ENCODE data around the gene PDE3B.
A peak's percentile ranks its signal among the peaks of the same experiment; 100 is the strongest.

The PDE3B gene

DNA sequence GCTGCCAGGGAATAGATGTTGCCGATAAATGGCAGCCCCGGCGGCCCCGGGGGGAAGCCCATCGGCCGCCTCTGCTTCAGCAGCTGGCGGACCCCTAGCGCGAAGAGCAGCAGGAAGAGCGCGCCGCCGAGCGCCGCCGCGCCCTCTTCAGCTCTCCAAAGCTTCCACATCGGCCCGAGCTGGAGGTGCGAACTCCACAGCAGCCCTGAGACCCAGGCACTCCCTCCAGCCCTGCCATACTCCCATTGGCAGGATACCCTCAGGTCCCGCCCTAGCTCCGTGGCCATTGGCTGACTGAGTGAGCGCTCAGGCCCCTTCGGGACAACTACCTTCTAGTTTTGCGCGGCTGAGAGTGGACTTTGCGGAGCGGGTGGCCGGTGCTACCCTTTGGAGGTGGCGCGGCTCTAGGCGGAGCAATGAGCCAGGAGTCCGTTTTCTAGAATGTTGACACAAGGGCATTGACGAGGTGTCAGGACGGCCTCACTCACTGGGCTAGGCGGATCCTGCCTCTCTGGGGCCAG is 248.5 kb downstream of the PDE3B start, which contains the start of gene CYP2R1:
CYP2R1 (minus strand) TSS at position 196 of the 521 bp plus-strand sequence; CDS start at position 170, 26 bp downstream.
- Histone ChIP-seq H3K4me1 (no peaks in the 10 kb centered on the region), H3K4me3 (ENCODE audit: low read depth, low read length) (peak within 1 kb of the TSS; percentile 71), H3K9me3 (no peaks in the 10 kb centered on the region), H3K36me3 (no peaks in the 10 kb centered on the region), H3K27me3 (no peaks in the 10 kb centered on the region)
- TF ChIP-seq, protein P1, sequence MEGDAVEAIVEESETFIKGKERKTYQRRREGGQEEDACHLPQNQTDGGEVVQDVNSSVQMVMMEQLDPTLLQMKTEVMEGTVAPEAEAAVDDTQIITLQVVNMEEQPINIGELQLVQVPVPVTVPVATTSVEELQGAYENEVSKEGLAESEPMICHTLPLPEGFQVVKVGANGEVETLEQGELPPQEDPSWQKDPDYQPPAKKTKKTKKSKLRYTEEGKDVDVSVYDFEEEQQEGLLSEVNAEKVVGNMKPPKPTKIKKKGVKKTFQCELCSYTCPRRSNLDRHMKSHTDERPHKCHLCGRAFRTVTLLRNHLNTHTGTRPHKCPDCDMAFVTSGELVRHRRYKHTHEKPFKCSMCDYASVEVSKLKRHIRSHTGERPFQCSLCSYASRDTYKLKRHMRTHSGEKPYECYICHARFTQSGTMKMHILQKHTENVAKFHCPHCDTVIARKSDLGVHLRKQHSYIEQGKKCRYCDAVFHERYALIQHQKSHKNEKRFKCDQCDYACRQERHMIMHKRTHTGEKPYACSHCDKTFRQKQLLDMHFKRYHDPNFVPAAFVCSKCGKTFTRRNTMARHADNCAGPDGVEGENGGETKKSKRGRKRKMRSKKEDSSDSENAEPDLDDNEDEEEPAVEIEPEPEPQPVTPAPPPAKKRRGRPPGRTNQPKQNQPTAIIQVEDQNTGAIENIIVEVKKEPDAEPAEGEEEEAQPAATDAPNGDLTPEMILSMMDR (IDR thresholded peaks at IDR 0.05; ENCODE audit: low read depth, low read length), result no peak
- DNase-seq, result peak; percentile 88

DNA sequence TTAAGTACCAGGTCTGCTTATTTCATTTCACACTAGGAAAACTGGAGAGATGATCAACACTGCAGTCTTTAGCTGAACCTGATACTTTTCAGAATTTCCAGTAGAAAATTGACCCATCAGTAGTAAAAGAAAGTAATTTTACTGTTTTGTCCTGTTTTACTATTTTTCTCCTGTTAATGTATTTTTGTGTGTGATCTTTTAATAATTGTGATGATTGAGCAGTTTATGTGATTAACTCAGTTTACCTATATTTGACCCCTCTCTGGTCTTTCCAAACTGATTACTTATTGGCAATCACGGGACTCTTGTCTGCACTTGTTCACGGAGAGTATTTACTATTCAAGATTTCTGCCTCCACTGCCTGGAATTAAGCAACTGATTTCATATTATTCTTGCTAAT is 249.0 kb downstream of the PDE3B start:
- Histone ChIP-seq H3K9me3 (no peaks in the 10 kb centered on the region), H3K4me3 (ENCODE audit: low read depth, low read length) (peak overlapping the region; percentile 35), H3K27me3 (no peaks in the 10 kb centered on the region), H3K36me3 (no peaks in the 10 kb centered on the region), H3K4me1 (no peaks in the 10 kb centered on the region)
- no peak for DNase-seq
- TF ChIP-seq, protein P1 (IDR thresholded peaks at IDR 0.05; ENCODE audit: low read depth, low read length), result no peak

DNA sequence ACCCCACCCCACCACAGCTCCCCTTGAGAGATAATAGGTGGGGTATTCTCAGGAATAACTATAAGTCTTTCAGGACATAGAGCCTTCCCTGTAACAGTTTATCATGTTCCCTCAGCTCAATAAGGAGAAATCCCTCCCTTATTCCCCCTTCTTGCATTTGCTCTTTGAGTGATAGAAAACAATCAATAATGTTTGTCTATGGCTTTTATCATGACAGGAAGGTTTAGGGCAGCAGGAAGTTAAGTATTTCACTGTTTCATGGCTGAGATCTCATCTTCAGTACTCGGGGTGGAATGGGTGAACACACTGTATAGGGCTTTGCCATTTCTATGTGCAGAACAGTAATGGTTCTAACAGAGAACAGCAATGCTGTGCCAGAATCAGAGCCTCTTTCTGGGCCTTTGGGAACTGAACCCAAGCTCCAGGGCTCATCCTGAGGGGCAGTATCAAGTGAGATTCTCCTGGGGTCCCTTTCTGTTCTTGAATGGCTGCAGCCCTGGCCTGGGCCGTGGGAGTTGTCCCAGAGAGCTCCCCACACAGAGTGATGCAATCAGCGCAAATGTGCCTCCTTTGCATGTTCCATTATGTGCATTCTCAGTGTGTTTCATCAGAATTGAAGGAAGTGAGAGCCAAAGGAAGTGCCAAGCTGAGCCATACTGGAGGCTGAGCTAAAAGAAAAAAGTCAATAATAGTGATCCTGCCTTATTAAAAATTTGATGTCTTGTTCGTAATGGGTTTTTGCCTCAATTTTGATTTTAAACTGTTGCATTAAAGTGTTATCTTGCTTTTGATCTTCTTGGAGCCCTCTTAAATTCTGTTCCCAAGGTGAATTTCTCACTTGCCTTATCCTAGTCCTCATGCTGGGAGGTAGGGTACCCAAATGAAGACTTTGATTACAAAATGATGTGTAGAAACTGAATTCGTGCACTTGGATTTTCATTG is 251.3 kb downstream of the PDE3B start:
- Histone ChIP-seq H3K9me3 (no peaks in the 10 kb centered on the region), H3K36me3 (no peaks in the 10 kb centered on the region), H3K27me3 (no peaks in the 10 kb centered on the region), H3K4me3 (ENCODE audit: low read depth, low read length) (no peak overlapping the region), H3K4me1 (no peaks in the 10 kb centered on the region)
- TF ChIP-seq, protein P1 (IDR thresholded peaks at IDR 0.05; ENCODE audit: low read depth, low read length), result no peak
- no peak for DNase-seq

DNA sequence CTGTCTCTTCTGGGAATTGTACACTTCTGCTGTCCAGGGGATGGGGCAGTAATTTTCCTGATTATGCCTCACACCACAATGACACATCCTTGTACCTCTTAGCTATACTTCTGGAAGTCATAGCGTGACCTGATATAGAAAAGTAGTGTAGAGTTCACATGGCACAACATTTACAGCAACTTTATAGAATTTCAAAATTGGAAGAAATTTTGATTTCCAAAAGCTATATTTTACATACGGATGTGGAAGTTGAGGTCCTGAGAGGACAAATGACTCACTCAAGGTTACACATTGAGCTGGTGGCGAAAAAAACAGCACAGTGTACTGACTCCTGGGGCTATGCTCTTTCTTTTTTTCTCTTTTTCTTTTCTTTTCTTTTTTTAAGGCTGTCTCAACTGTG is 254.8 kb downstream of the PDE3B start:
- Histone ChIP-seq H3K36me3 (no peaks in the 10 kb centered on the region), H3K27me3 (no peaks in the 10 kb centered on the region), H3K4me3 (ENCODE audit: low read depth, low read length) (no peak overlapping the region), H3K9me3 (no peaks in the 10 kb centered on the region), H3K4me1 (no peaks in the 10 kb centered on the region)
- DNase-seq, result no peak
- TF ChIP-seq, protein P1 (IDR thresholded peaks at IDR 0.05; ENCODE audit: low read depth, low read length), result no peak

DNA sequence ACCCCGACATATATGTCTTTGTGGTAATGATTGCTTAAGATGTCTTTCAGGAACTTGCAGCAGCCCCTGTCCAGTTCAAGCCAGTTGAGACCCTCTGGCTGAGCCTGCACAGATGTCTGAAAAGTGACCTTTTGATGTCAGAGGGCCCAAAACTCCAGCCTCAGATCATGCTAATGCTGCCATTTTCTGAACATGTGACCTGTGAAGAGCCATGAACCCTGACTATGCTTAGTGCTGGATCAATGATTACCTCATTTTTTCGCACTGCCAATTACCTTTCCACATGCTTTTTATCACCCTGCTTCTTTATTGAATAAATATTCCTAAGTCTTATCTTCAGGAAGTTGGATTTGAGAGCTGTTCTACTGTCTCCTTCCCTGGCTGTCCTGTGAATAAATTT is 255.3 kb downstream of the PDE3B start:
- no peak overlapping the region for H3K4me3 ChIP-seq (ENCODE audit: low read depth, low read length)
- DNase-seq, result no peak
- H3K9me3 ChIP-seq, result no peaks in the 10 kb centered on the region
- H3K4me1 ChIP-seq, result no peaks in the 10 kb centered on the region
- TF ChIP-seq, protein P1 (IDR thresholded peaks at IDR 0.05; ENCODE audit: low read depth, low read length), result no peak
- no peaks in the 10 kb centered on the region for H3K27me3 ChIP-seq
- H3K36me3 ChIP-seq, result no peaks in the 10 kb centered on the region

Measured in BE2C (cell line).